ENCODE measurements around the gene MBNL1.

Gene MBNL1

GRCh38 chr3:152266221-152266995 is 2.3 kb upstream of the MBNL1 start:
- TF ChIP-seq Cebpa-rat (IDR thresholded peaks at IDR 0.05) = no peak
- no peaks in the 10 kb centered on the region; a peak in 3 of 22 replicates for H3K27me3 ChIP-seq
- no peak overlapping the region for H3K9ac ChIP-seq
- peaks cover 0 to 10% (median 0%) of the 10 kb centered on the region in 11 experiments; a peak in 3 of 22 replicates for H3K9me3 ChIP-seq (replicated peaks in 1 of 11)
- no peaks in the 10 kb centered on the region for H3K36me3 ChIP-seq
- H3K4me2 ChIP-seq = peak overlapping the region in 8 of 11 experiments; percentile 82 to 93 (median 88); a peak in 15 of 22 replicates
- H3K27ac ChIP-seq = no peak overlapping the region; a peak in 1 of 22 replicates
- no peak overlapping the region for H3K4me3 ChIP-seq
- peaks cover 0 to 24% (median 17%) of the 10 kb centered on the region in 11 experiments; a peak in 16 of 22 replicates for H4K20me1 ChIP-seq
- H3K4me1 ChIP-seq = peaks cover 20 to 38% (median 26%) of the 10 kb centered on the region in 10 experiments

- no peak for TF ChIP-seq Cebpa-rat (IDR thresholded peaks at IDR 0.05)
- Histone ChIP-seq H4K20me1 (peaks cover 0 to 40% (median 26%) of the 10 kb centered on the region in 11 experiments; a peak in 16 of 22 replicates), H3K4me1 (peaks cover 24 to 54% (median 38%) of the 10 kb centered on the region in 10 experiments)
These were observed 736 bp upstream of the MBNL1 start for GRCh38 chr3:152267831-152268554.

GRCh38 chr3:152269056-152269830 is 514 bp downstream of the MBNL1 start:
- TF ChIP-seq Cebpa-rat (IDR thresholded peaks at IDR 0.05) = no peak
- Histone ChIP-seq H3K9ac (peak overlapping the region; percentile 92 to 98 (median 96)), H3K4me2 (peak overlapping the region; percentile 73 to 94 (median 86)), H3K36me3 (peaks cover 0 to 19% (median 3%) of the 10 kb centered on the region in 11 experiments; a peak in 3 of 22 replicates), H3K27ac (peak overlapping the region; percentile 93 to 99 (median 97)), H3K4me1 (peaks cover 24 to 61% (median 39%) of the 10 kb centered on the region in 10 experiments), H3K9me3 (replicated peaks in 1 of 11) (no peaks in the 10 kb centered on the region; a peak in 3 of 22 replicates), H4K20me1 (peaks cover 0 to 49% (median 26%) of the 10 kb centered on the region in 11 experiments; a peak in 18 of 22 replicates), H3K27me3 (no peaks in the 10 kb centered on the region; a peak in 3 of 22 replicates), H3K4me3 (peak overlapping the region; percentile 81 to 97 (median 94))

More at GRCh38 chr3:152267831-152268554, 736 bp upstream of the MBNL1 start:
- H3K36me3 ChIP-seq = peaks cover 0 to 6% (median 0%) of the 10 kb centered on the region in 11 experiments; a peak in 2 of 22 replicates
- H3K27ac ChIP-seq = peak overlapping the region; percentile 93 to 99 (median 97)
- H3K4me2 ChIP-seq = peak overlapping the region; percentile 73 to 93 (median 86)
- H3K4me3 ChIP-seq = peak overlapping the region; percentile 81 to 97 (median 94)
- H3K27me3 ChIP-seq = no peaks in the 10 kb centered on the region; a peak in 3 of 22 replicates
- peak overlapping the region; percentile 92 to 98 (median 96) for H3K9ac ChIP-seq
- H3K9me3 ChIP-seq (replicated peaks in 1 of 11) = peaks cover 0 to 5% (median 0%) of the 10 kb centered on the region in 11 experiments; a peak in 3 of 22 replicates

- H3K27ac ChIP-seq = peak overlapping the region; percentile 93 to 99 (median 97)
- no peak for TF ChIP-seq Cebpa-rat (IDR thresholded peaks at IDR 0.05)
- H3K9me3 ChIP-seq (replicated peaks in 1 of 11) = no peaks in the 10 kb centered on the region; a peak in 3 of 22 replicates
- H4K20me1 ChIP-seq = peaks cover 1 to 55% (median 28%) of the 10 kb centered on the region in 11 experiments; a peak in 18 of 22 replicates
- no peaks in the 10 kb centered on the region; a peak in 3 of 22 replicates for H3K27me3 ChIP-seq
- peak overlapping the region; percentile 92 to 98 (median 96) for H3K9ac ChIP-seq
- H3K4me3 ChIP-seq = peak overlapping the region; percentile 81 to 97 (median 94)
- H3K36me3 ChIP-seq = peaks cover 0 to 19% (median 5%) of the 10 kb centered on the region in 11 experiments; a peak in 4 of 22 replicates
- H3K4me2 ChIP-seq = peak overlapping the region; percentile 73 to 94 (median 86)
- H3K4me1 ChIP-seq = peaks cover 24 to 58% (median 39%) of the 10 kb centered on the region in 10 experiments
These were observed 1.4 kb downstream of the MBNL1 start for GRCh38 chr3:152269831-152270734.

- H3K9ac ChIP-seq = peak overlapping the region; percentile 92 to 98 (median 96)
- no peak for TF ChIP-seq Cebpa-rat (IDR thresholded peaks at IDR 0.05)
- H3K27ac ChIP-seq = peak overlapping the region; percentile 11 to 99 (median 96); a peak in 19 of 22 replicates
- H3K36me3 ChIP-seq = peaks cover 0 to 19% (median 5%) of the 10 kb centered on the region in 11 experiments; a peak in 4 of 22 replicates
- H3K9me3 ChIP-seq (replicated peaks in 1 of 11) = no peaks in the 10 kb centered on the region; a peak in 4 of 22 replicates
- peak overlapping the region; percentile 73 to 94 (median 86) for H3K4me2 ChIP-seq
- H3K4me3 ChIP-seq = peak overlapping the region; percentile 81 to 97 (median 94)
- H4K20me1 ChIP-seq = peaks cover 6 to 64% (median 36%) of the 10 kb centered on the region in 11 experiments; a peak in 18 of 22 replicates
- H3K27me3 ChIP-seq = no peaks in the 10 kb centered on the region; a peak in 3 of 22 replicates
- peaks cover 24 to 60% (median 40%) of the 10 kb centered on the region in 10 experiments for H3K4me1 ChIP-seq
These were observed 2.2 kb downstream of the MBNL1 start for GRCh38 chr3:152270937-152271336.

- Histone ChIP-seq H3K27ac (peak overlapping the region in 10 of 11 experiments; percentile 11 to 99 (median 96); a peak in 10 of 22 replicates), H3K9ac (peak overlapping the region; percentile 92 to 98 (median 96); a peak in 21 of 22 replicates), H3K4me2 (peak overlapping the region; percentile 73 to 94 (median 86))
These were observed 2.9 kb downstream of the MBNL1 start for GRCh38 chr3:152271501-152272236.

More at GRCh38 chr3:152271501-152272236, 2.9 kb downstream of the MBNL1 start:
- H3K27me3 ChIP-seq = no peaks in the 10 kb centered on the region; a peak in 3 of 22 replicates
- H3K4me3 ChIP-seq = peak overlapping the region; percentile 81 to 97 (median 94)
- peaks cover 13 to 71% (median 44%) of the 10 kb centered on the region in 11 experiments; a peak in 19 of 22 replicates for H4K20me1 ChIP-seq
- H3K9me3 ChIP-seq (replicated peaks in 1 of 11) = no peaks in the 10 kb centered on the region; a peak in 4 of 22 replicates
- peaks cover 0 to 19% (median 5%) of the 10 kb centered on the region in 11 experiments; a peak in 4 of 22 replicates for H3K36me3 ChIP-seq
- peaks cover 24 to 58% (median 41%) of the 10 kb centered on the region in 10 experiments for H3K4me1 ChIP-seq
- no peak for TF ChIP-seq Cebpa-rat (IDR thresholded peaks at IDR 0.05)

All from BLaER1 treated with 17β-estradiol and CSF1 and Interleukin-3, amounts not matched to agents 10 nM and 100 nM (cell line).